Activated CD8-positive, alpha-beta T cell treated with anti-CD3 and anti-CD28 coated beads for 36 hours (primary cell): ENCODE data around the gene LCT. TPM values are rescaled to one million over a fixed set of nuclear protein-coding genes. Genes with fewer than 3 reads are reported as not detected.

Experiments
- ATAC-seq: fragments of 200-7000 bp; cut with Tn5 transposase; one replicate; pipeline ENCODE4 v1.10.0; 2021; ENCODE audit warnings: mild to moderate bottlenecking, moderate library complexity
- CTCF ChIA-PET: fragments of 350-600 bp; sonication (Branson Sonifier 250); formaldehyde crosslinking; loops from one replicate; lab custom pipeline; 2021; ENCODE audit warnings: antibody characterized with exemption; lab: Charles Lee
- POLR2A ChIA-PET: fragments of 350-600 bp; sonication (Branson Sonifier 250); formaldehyde crosslinking; loops from one replicate; lab custom pipeline; 2021; ENCODE audit warnings: antibody characterized with exemption; lab: Charles Lee
- DNase-seq: peaks from one replicate; pipeline ENCODE4 v3.0.0-alpha.2; 2020
- H3K27ac Mint-ChIP-seq: one replicate; pipeline ENCODE4 v1.8.0; 2021; ENCODE audit warnings: mild to moderate bottlenecking, mixed read lengths
- H3K27me3 Mint-ChIP-seq: one replicate; pipeline ENCODE4 v1.8.0; 2021; ENCODE audit warnings: mixed read lengths
- H3K36me3 Mint-ChIP-seq: one replicate; pipeline ENCODE4 v1.8.0; 2021; ENCODE audit warnings: low read depth, mixed read lengths
- H3K4me1 Mint-ChIP-seq: one replicate; pipeline ENCODE4 v1.8.0; 2021; ENCODE audit warnings: low read depth, mixed read lengths
- H3K4me3 Mint-ChIP-seq: one replicate; pipeline ENCODE4 v1.8.0; 2021; ENCODE audit warnings: mild to moderate bottlenecking, moderate library complexity, mixed read lengths
- H3K9me3 Mint-ChIP-seq: one replicate; pipeline ENCODE4 v1.8.0; 2021; ENCODE audit warnings: mixed read lengths
- intact Hi-C: fragments of 100-400 bp; cut with micrococcal nuclease; formaldehyde crosslinking; loops from one replicate; pipeline ENCODE4 v1.10.0; 2022
- total RNA-seq, 2 experiments: library from RNA; stranded (reverse); gene quantifications; one replicate each; pipeline ENCODE4 v1.2.3, GENCODE V29; 2021
- TF ChIP-seq, protein P1 (sequence below): fragments of 200-600 bp; IDR thresholded peaks from one replicate; pipeline ENCODE4 v1.8.0; 2022; ENCODE audit warnings: antibody characterized with exemption, mild to moderate bottlenecking

The LCT gene
- total RNA-seq, 2 experiments from 2014 or later: 0.11 to 0.29 TPM

DNA sequence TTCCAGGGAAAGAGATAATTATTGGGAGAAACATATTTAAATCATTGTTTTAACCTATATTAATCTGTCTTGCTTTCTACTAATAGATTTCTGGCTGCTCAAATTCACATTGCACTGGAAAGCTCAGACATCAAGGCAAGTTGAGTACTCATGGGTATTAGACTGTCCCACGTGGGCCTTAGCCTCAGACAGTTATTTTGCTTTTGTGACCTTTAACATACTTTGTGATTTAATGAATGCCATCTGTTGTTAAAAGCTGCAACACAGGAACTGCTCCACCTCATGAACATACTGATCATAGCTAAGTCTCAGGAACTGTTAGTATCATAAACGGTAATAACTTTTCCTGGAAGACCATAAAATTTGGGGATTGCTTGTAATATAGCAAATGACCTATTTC lies 2.7 kb upstream of the LCT start:
- DNase-seq (no peak), ATAC-seq (peak; percentile 32)
- intact Hi-C loops: no loop called here
- peaks cover 42% of the 10 kb centered on the region for H3K36me3 Mint-ChIP-seq
- H3K27me3 Mint-ChIP-seq: no peaks in the 10 kb centered on the region
- no peak overlapping the region for H3K4me3 Mint-ChIP-seq
- ChIA-PET POLR2A (interaction anchor here (1.4 to 6.3 kb wide), 8 partner anchors 12 to 36 kb away, joined by 3 to 30 read pairs (median 6); no protein-coding TSS in a partner anchor), CTCF (interaction anchor here (1.2 to 2.8 kb wide), 3 partner anchors 16 to 42 kb away, joined by 4 to 10 read pairs (median 5); no protein-coding TSS in a partner anchor)
- peaks cover 35% of the 10 kb centered on the region for H3K4me1 Mint-ChIP-seq
- H3K9me3 Mint-ChIP-seq: no peaks in the 10 kb centered on the region
- TF ChIP-seq, protein P1, sequence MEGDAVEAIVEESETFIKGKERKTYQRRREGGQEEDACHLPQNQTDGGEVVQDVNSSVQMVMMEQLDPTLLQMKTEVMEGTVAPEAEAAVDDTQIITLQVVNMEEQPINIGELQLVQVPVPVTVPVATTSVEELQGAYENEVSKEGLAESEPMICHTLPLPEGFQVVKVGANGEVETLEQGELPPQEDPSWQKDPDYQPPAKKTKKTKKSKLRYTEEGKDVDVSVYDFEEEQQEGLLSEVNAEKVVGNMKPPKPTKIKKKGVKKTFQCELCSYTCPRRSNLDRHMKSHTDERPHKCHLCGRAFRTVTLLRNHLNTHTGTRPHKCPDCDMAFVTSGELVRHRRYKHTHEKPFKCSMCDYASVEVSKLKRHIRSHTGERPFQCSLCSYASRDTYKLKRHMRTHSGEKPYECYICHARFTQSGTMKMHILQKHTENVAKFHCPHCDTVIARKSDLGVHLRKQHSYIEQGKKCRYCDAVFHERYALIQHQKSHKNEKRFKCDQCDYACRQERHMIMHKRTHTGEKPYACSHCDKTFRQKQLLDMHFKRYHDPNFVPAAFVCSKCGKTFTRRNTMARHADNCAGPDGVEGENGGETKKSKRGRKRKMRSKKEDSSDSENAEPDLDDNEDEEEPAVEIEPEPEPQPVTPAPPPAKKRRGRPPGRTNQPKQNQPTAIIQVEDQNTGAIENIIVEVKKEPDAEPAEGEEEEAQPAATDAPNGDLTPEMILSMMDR: no peak
- H3K27ac Mint-ChIP-seq: no peak overlapping the region

- Mint-ChIP-seq H3K9me3 (no peaks in the 10 kb centered on the region), H3K4me3 (no peak overlapping the region), H3K27me3 (no peaks in the 10 kb centered on the region), H3K36me3 (peaks cover 31% of the 10 kb centered on the region), H3K4me1 (peaks cover 35% of the 10 kb centered on the region), H3K27ac (no peak overlapping the region)
- DNase-seq: no peak
- ChIA-PET CTCF (interaction anchor here (0.6 kb wide), 1 partner anchor 42 kb away, joined by 3 read pairs; no protein-coding TSS in a partner anchor), POLR2A (interaction anchor here (1.0 to 6.3 kb wide), 5 partner anchors 11 to 18 kb away, joined by 3 to 30 read pairs (median 6); no protein-coding TSS in a partner anchor)
- ATAC-seq: no peak
- intact Hi-C loops: no loop called here
- TF ChIP-seq, protein P1: no peak
Observed at GRCh38 chr2:135838502-135838901, 1.5 kb upstream of the LCT start.

GRCh38 chr2:135832891-135833290 lies 4.1 kb downstream of the LCT start:
- H3K27ac Mint-ChIP-seq: no peak overlapping the region

GRCh38 chr2:135831180-135831812 lies 5.7 kb downstream of the LCT start:
- ATAC-seq: no peak
- no peak for DNase-seq
- no peaks in the 10 kb centered on the region for H3K27me3 Mint-ChIP-seq
- no peak overlapping the region for H3K27ac Mint-ChIP-seq
- ChIA-PET POLR2A (no interaction called here), CTCF (interaction anchor here (1.8 kb wide), 1 partner anchor 11 kb away, joined by 4 read pairs; no protein-coding TSS in a partner anchor)
- H3K36me3 Mint-ChIP-seq: peaks cover 1% of the 10 kb centered on the region
- H3K4me1 Mint-ChIP-seq: peaks cover 4% of the 10 kb centered on the region
- intact Hi-C loops: no loop called here
- TF ChIP-seq, protein P1: no peak
- no peak overlapping the region for H3K4me3 Mint-ChIP-seq
- no peaks in the 10 kb centered on the region for H3K9me3 Mint-ChIP-seq

More at GRCh38 chr2:135832891-135833290, 4.1 kb downstream of the LCT start:
- no peak overlapping the region for H3K4me3 Mint-ChIP-seq
- H3K9me3 Mint-ChIP-seq: no peaks in the 10 kb centered on the region
- ChIA-PET CTCF (interaction anchor here (1.3 to 1.8 kb wide), 3 partner anchors 13 to 552 kb away, joined by 3 to 8 read pairs (median 4); no protein-coding TSS in a partner anchor), POLR2A (no interaction called here)
- peaks cover 5% of the 10 kb centered on the region for H3K36me3 Mint-ChIP-seq
- ATAC-seq (no peak), DNase-seq (no peak)
- H3K4me1 Mint-ChIP-seq: peaks cover 11% of the 10 kb centered on the region
- TF ChIP-seq, protein P1: no peak
- H3K27me3 Mint-ChIP-seq: no peaks in the 10 kb centered on the region
- intact Hi-C loops: no loop called here
